ENCODE measurements around the gene SLC5A2.

SLC5A2 gene

GRCh38 chr16:31470615-31471014 lies 12.3 kb upstream of the SLC5A2 start (continued):
- TF ChIP-seq CSRNP3 (CRISPR knock-in tag; IDR thresholded peaks at IDR 0.05) (no peak), ZNF8 (CRISPR knock-in tag; IDR thresholded peaks at IDR 0.05) (no peak), RARB (CRISPR knock-in tag; IDR thresholded peaks at IDR 0.05) (no peak), ZFP3 (CRISPR knock-in tag; IDR thresholded peaks at IDR 0.05) (no peak), TCF4 (CRISPR knock-in tag; IDR thresholded peaks at IDR 0.05; ENCODE audit: borderline replicate concordance) (no peak), ZC3H10 (CRISPR knock-in tag; IDR thresholded peaks at IDR 0.05) (no peak), PPARA (CRISPR knock-in tag; IDR thresholded peaks at IDR 0.05; ENCODE audit: borderline replicate concordance) (no peak), TOX (CRISPR knock-in tag; IDR thresholded peaks at IDR 0.05; ENCODE audit: borderline replicate concordance) (no peak)

- TF ChIP-seq POU6F1 (CRISPR knock-in tag; IDR thresholded peaks at IDR 0.05; ENCODE audit: borderline replicate concordance, low read depth): no peak
- TF ChIP-seq ZNF565 (CRISPR knock-in tag; conservative IDR thresholded peaks at IDR 0.05; ENCODE audit: low read depth): no peak
- TF ChIP-seq CSRNP3 (CRISPR knock-in tag; IDR thresholded peaks at IDR 0.05): no peak
- no peak for TF ChIP-seq ARNTL (CRISPR knock-in tag; IDR thresholded peaks at IDR 0.05; ENCODE audit: borderline replicate concordance, low read depth)
- TF ChIP-seq OSR1 (CRISPR knock-in tag; IDR thresholded peaks at IDR 0.05): no peak
- TF ChIP-seq CSDC2 (CRISPR knock-in tag; IDR thresholded peaks at IDR 0.05): no peak
- no peak for TF ChIP-seq ZC3H10 (CRISPR knock-in tag; IDR thresholded peaks at IDR 0.05)
- TF ChIP-seq TSHZ2 (CRISPR knock-in tag; IDR thresholded peaks at IDR 0.05): no peak
- TF ChIP-seq GLIS3 (CRISPR knock-in tag; IDR thresholded peaks at IDR 0.05): no peak
- no peak for ATAC-seq
These were observed 11.6 kb upstream of the SLC5A2 start for GRCh38 chr16:31471241-31471874.

- TF ChIP-seq OSR1 (CRISPR knock-in tag; IDR thresholded peaks at IDR 0.05): no peak
- TF ChIP-seq ZFP30 (CRISPR knock-in tag; IDR thresholded peaks at IDR 0.05): no peak
- TF ChIP-seq PPARA (CRISPR knock-in tag; IDR thresholded peaks at IDR 0.05; ENCODE audit: borderline replicate concordance): no peak
- no peak for TF ChIP-seq TSHZ2 (CRISPR knock-in tag; IDR thresholded peaks at IDR 0.05)
- no peak for TF ChIP-seq CSRNP3 (CRISPR knock-in tag; IDR thresholded peaks at IDR 0.05)
- no peak for TF ChIP-seq ZFP3 (CRISPR knock-in tag; IDR thresholded peaks at IDR 0.05)
- TF ChIP-seq ZC3H10 (CRISPR knock-in tag; IDR thresholded peaks at IDR 0.05): no peak
- TF ChIP-seq SNAI2 (CRISPR knock-in tag; IDR thresholded peaks at IDR 0.05): no peak
- TF ChIP-seq TCF4 (CRISPR knock-in tag; IDR thresholded peaks at IDR 0.05; ENCODE audit: borderline replicate concordance): no peak
- no peak for TF ChIP-seq CSDC2 (CRISPR knock-in tag; IDR thresholded peaks at IDR 0.05)
- TF ChIP-seq GLIS3 (CRISPR knock-in tag; IDR thresholded peaks at IDR 0.05): no peak
- TF ChIP-seq ZNF8 (CRISPR knock-in tag; IDR thresholded peaks at IDR 0.05): no peak
- TF ChIP-seq CREB5 (CRISPR knock-in tag; IDR thresholded peaks at IDR 0.05; ENCODE audit: low read depth): no peak
- TF ChIP-seq TOX (CRISPR knock-in tag; IDR thresholded peaks at IDR 0.05; ENCODE audit: borderline replicate concordance): no peak
- TF ChIP-seq ZNF565 (CRISPR knock-in tag; conservative IDR thresholded peaks at IDR 0.05; ENCODE audit: low read depth): no peak
- ATAC-seq: peak; percentile 75
These were observed 10.8 kb upstream of the SLC5A2 start, which contains the start of gene TGFB1I1 for GRCh38 chr16:31471875-31472708. Gene TGFB1I1, plus strand, starts transcription at chr16:31472152. Its CDS starts 37 bp downstream, at chr16:31472189.

Data from SK-N-SH treated with all-trans-retinoic acid at 6 μM for 48 hours (cell line).